Neural cell (in vitro differentiated cells): ENCODE measurements around the gene NMB. TPM values are rescaled to one million over a fixed set of nuclear protein-coding genes. Genes with fewer than 3 reads are reported as not detected.

Experiments used
- H2AFZ ChIP-seq: fragments of 200-600, 300-800 bp; sonication (generic), shearing (Covaris generic); 2 replicates; pipeline ENCODE4 v1.6.0; 2014; ENCODE audit warnings: low read depth, mild to moderate bottlenecking, antibody characterized with exemption, low read length, moderate library complexity
- H3F3A ChIP-seq: fragments of 200-600 bp; shearing (Covaris generic); 2 replicates; pipeline ENCODE4 v1.6.1; 2016; ENCODE audit warnings: mild to moderate bottlenecking, moderate library complexity, mixed read lengths, antibody characterized with exemption, low read length; ENCODE audit not compliant: insufficient read depth, poor library complexity, severe bottlenecking
- H3K27ac ChIP-seq: fragments of 200-600, 300-800 bp; sonication (generic), shearing (Covaris generic); 2 replicates; pipeline ENCODE4 v1.5.1; 2014; ENCODE audit warnings: mild to moderate bottlenecking, low read length, moderate library complexity
- H3K27me3 ChIP-seq: fragments of 300-800, 200-600 bp; sonication (generic), shearing (Covaris generic); 2 replicates; pipeline ENCODE4 v1.6.0; 2014; ENCODE audit warnings: mild to moderate bottlenecking, low read depth, low read length, moderate library complexity; ENCODE audit not compliant: insufficient read depth
- H3K36me3 ChIP-seq: fragments of 300-800, 200-600 bp; sonication (generic), shearing (Covaris generic); 2 replicates; pipeline ENCODE4 v1.5.1; 2014; ENCODE audit warnings: mild to moderate bottlenecking, antibody characterized with exemption, low read length, moderate library complexity; ENCODE audit not compliant: insufficient read depth
- H3K4me2 ChIP-seq: fragments of 300-800, 200-600 bp; sonication (generic), shearing (Covaris generic); 2 replicates; pipeline ENCODE4 v1.6.0; 2014; ENCODE audit warnings: mild to moderate bottlenecking, low read length
- H3K4me3 ChIP-seq: fragments of 300-800, 200-600 bp; sonication (generic), shearing (Covaris generic); 2 replicates; pipeline ENCODE4 v1.5.1; 2014; ENCODE audit warnings: mild to moderate bottlenecking, low read length, moderate library complexity
- H3K79me2 ChIP-seq: fragments of 200-600 bp; shearing (Covaris generic); replicated peaks from 2 replicates; pipeline ENCODE4 v1.6.0; 2014; ENCODE audit warnings: mild to moderate bottlenecking, low read length, moderate library complexity; ENCODE audit not compliant: insufficient read depth
- H3K9ac ChIP-seq: fragments of 300-800, 200-600 bp; sonication (generic), shearing (Covaris generic); 2 replicates; pipeline ENCODE4 v1.6.1; 2016; ENCODE audit warnings: mild to moderate bottlenecking, low read length, mixed read lengths
- H3K9me2 ChIP-seq: fragments of 200-600 bp; shearing (Covaris generic); 2 replicates; pipeline ENCODE4 v1.6.1; 2016; ENCODE audit warnings: mild to moderate bottlenecking, low read length, mixed read lengths; ENCODE audit not compliant: insufficient read depth
- H3K9me3 ChIP-seq: fragments of 200-600, 300-800 bp; sonication (generic), shearing (Covaris generic); 2 replicates; pipeline ENCODE4 v1.6.1; 2016; ENCODE audit warnings: mild to moderate bottlenecking, mixed run types, low read length, moderate library complexity, mixed read lengths
- H4K20me1 ChIP-seq: fragments of 200-600 bp; shearing (Covaris generic); 2 replicates; pipeline ENCODE4 v1.6.1; 2016; ENCODE audit warnings: mild to moderate bottlenecking, mixed run types; ENCODE audit not compliant: insufficient read depth
- CTCF ChIP-seq: fragments of 450-650 bp; IDR thresholded peaks from 2 replicates; pipeline ENCODE4 v1.5.1; 2014; ENCODE audit warnings: antibody characterized with exemption, mild to moderate bottlenecking, moderate library complexity; ENCODE audit not compliant: poor library complexity, severe bottlenecking
- EP300 ChIP-seq: fragments of 450-650 bp; conservative IDR thresholded peaks from 2 replicates; pipeline ENCODE4 v1.6.1; 2014; ENCODE audit warnings: antibody characterized with exemption, mild to moderate bottlenecking, moderate library complexity; ENCODE audit not compliant: poor library complexity, severe bottlenecking
- EZH2 ChIP-seq: fragments of 200-600, 300-800 bp; shearing (Covaris generic), sonication (generic); IDR thresholded peaks from 2 replicates; pipeline ENCODE4 v1.6.1; 2014; ENCODE audit warnings: antibody characterized with exemption, low read length, borderline replicate concordance, mild to moderate bottlenecking; ENCODE audit not compliant: insufficient read depth, poor library complexity, severe bottlenecking
- MXI1 ChIP-seq: fragments of 450-650 bp; conservative IDR thresholded peaks from 2 replicates; pipeline ENCODE4 v1.6.1; 2014; ENCODE audit warnings: antibody characterized with exemption, mild to moderate bottlenecking; ENCODE audit not compliant: poor library complexity, severe bottlenecking
- POLR2AphosphoS5 ChIP-seq: IDR thresholded peaks from 2 replicates; pipeline ENCODE4 v1.6.1; 2012
- RAD21 ChIP-seq: fragments of 450-650 bp; conservative IDR thresholded peaks from 2 replicates; pipeline ENCODE4 v1.6.1; 2014; ENCODE audit warnings: antibody characterized with exemption, mild to moderate bottlenecking, moderate library complexity
- REST ChIP-seq: IDR thresholded peaks from 2 replicates; pipeline ENCODE4 v1.6.1; 2012; ENCODE audit warnings: borderline replicate concordance
- SMC3 ChIP-seq: fragments of 450-650 bp; conservative IDR thresholded peaks from 2 replicates; pipeline ENCODE4 v1.6.1; 2014; ENCODE audit warnings: antibody characterized with exemption, mild to moderate bottlenecking, moderate library complexity; ENCODE audit not compliant: poor library complexity
- TAF1 ChIP-seq: IDR thresholded peaks from 2 replicates; pipeline ENCODE4 v1.6.1; 2012; ENCODE audit warnings: low read depth
- polyA plus RNA-seq: library from polyadenylated mRNA; depleted of rRNA; stranded (reverse); fragments of >200 nt; gene quantifications from 2 replicates; pipeline ENCODE4 v1.2.3, GENCODE V29; 2014

Gene NMB
- polyA plus RNA-seq, 1 donor from 2014 or later, result 3.0 TPM

GRCh38 chr15:84629033-84629432 is 29.0 kb downstream of the NMB start:
- H3K9me2 ChIP-seq, result no peaks in the 10 kb centered on the region
- no peak overlapping the region for H3K4me2 ChIP-seq
- H2AFZ ChIP-seq, result no peak overlapping the region
- TF ChIP-seq TAF1 (no peak), RAD21 (no peak), CTCF (no peak)
- no peaks in the 10 kb centered on the region for H3K36me3 ChIP-seq
- no peaks in the 10 kb centered on the region for H3K27me3 ChIP-seq
- H3K4me3 ChIP-seq, result no peak overlapping the region
- no peak overlapping the region for H3K27ac ChIP-seq
- no peaks in the 10 kb centered on the region for H4K20me1 ChIP-seq
- H3K9me3 ChIP-seq, result peaks cover 2% of the 10 kb centered on the region
- peaks cover 9% of the 10 kb centered on the region for H3K79me2 ChIP-seq
- no peak overlapping the region for H3K9ac ChIP-seq
- H3F3A ChIP-seq, result no peaks in the 10 kb centered on the region

GRCh38 chr15:84625123-84625522 is 32.9 kb downstream of the NMB start:
- Histone ChIP-seq H3K9ac (no peak overlapping the region), H3K9me3 (peaks cover 23% of the 10 kb centered on the region), H3K9me2 (no peaks in the 10 kb centered on the region), H3K4me3 (no peak overlapping the region), H4K20me1 (no peaks in the 10 kb centered on the region), H3F3A (no peaks in the 10 kb centered on the region), H3K27ac (no peak overlapping the region), H3K79me2 (peaks cover 5% of the 10 kb centered on the region), H3K36me3 (peaks cover 22% of the 10 kb centered on the region), H3K4me2 (no peak overlapping the region), H2AFZ (no peak overlapping the region), H3K27me3 (no peaks in the 10 kb centered on the region)
- no peak for TF ChIP-seq POLR2AphosphoS5
- TF ChIP-seq MXI1, result no peak
- TF ChIP-seq SMC3, result no peak
- no peak for TF ChIP-seq EZH2
- no peak for TF ChIP-seq CTCF
- no peak for TF ChIP-seq TAF1
- TF ChIP-seq EP300, result no peak
- no peak for TF ChIP-seq RAD21
- no peak for TF ChIP-seq REST
